Stomach (tissue), 9 donors: Measurements from ENCODE around the gene NUP93. TPM values are rescaled to one million over a fixed set of nuclear protein-coding genes. Genes with fewer than 3 reads are reported as not detected.

ENCODE experiments used
- DNase-seq, 2 donors: peaks; one replicate each; pipeline versions ENCODE4 v3.0.0 to v3.0.0-alpha.2; 2013 to 2019
- H3K27ac ChIP-seq, 5 donors: fragments of 200-600 bp in 4 of 5; sonication (generic) in 4 of 5; one replicate each; pipeline ENCODE4 v1.5.1; 2013 to 2019; ENCODE audit warnings: mild to moderate bottlenecking in 1 of 5, moderate library complexity in 1 of 5
- H3K27me3 ChIP-seq, 3 donors: fragments of 200-600 bp; sonication (generic); one replicate each; pipeline ENCODE4 v1.5.1; 2017 to 2019; ENCODE audit warnings: mixed run types in 1 of 3
- H3K36me3 ChIP-seq, 4 donors: fragments of 200-600 bp; sonication (generic); 1 replicate in 3 of 4; 2 replicates in 1 of 4; pipeline ENCODE4 v1.5.1; 2016 to 2019
- H3K4me1 ChIP-seq, 4 donors: fragments of 200-600 bp; sonication (generic); one replicate each; pipeline ENCODE4 v1.5.1; 2016 to 2019
- H3K4me3 ChIP-seq, 4 donors: fragments of 200-600 bp; sonication (generic) in 3 of 4; one replicate each; pipeline ENCODE4 v1.5.1; 2016 to 2019; ENCODE audit warnings: mild to moderate bottlenecking in 1 of 4
- H3K9me3 ChIP-seq, 4 donors: fragments of 200-600 bp; sonication (generic); one replicate each; pipeline ENCODE4 v1.5.1; 2016 to 2019
- CTCF ChIP-seq, 7 experiments: fragments of 450-650 bp in 4 of 7; fragments of 200-600 bp in 3 of 7; sonication (generic) in 3 of 7; IDR thresholded peaks; one replicate each; pipeline ENCODE4 v1.5.1; 2016 to 2019; ENCODE audit warnings: antibody characterized with exemption in 7 of 7, control low read depth in 2 of 7, mild to moderate bottlenecking in 1 of 7
- EP300 ChIP-seq: sonication (generic); formaldehyde crosslinking; IDR thresholded peaks from one replicate; pipeline ENCODE4 v1.6.1; 2017; ENCODE audit warnings: antibody characterized with exemption
- POLR2A ChIP-seq, 4 donors: fragments of 450-650 bp; IDR thresholded peaks; one replicate each; pipeline ENCODE4 v1.6.1; 2016; ENCODE audit warnings: antibody characterized with exemption in 4 of 4, control low read depth in 2 of 4, mild to moderate bottlenecking in 1 of 4, moderate library complexity in 1 of 4
- POLR2AphosphoS5 ChIP-seq, 3 donors: sonication (generic); formaldehyde crosslinking; IDR thresholded peaks; one replicate each; pipeline ENCODE4 v1.6.1; 2016; ENCODE audit warnings: antibody characterized with exemption in 3 of 3
- whole genome bisulfite sequencing, 5 donors: extraction: QIAGEN DNeasy Blood & Tissue Kit in 3 of 5; methylation state at CpG; one replicate each; pipeline versions ENCODE4 v1.1.5 to v1.1.7; 2013 to 2018; 5-methylcytosine and 5-hydroxymethylcytosine counted together
- intact Hi-C: fragments of 100-400 bp; cut with DNase I; formaldehyde crosslinking; loops from one replicate; pipeline ENCODE4 v1.15.1; 2023; ENCODE audit warnings: low total_unique reads
- polyA plus RNA-seq, 3 donors: library from polyadenylated mRNA; stranded (reverse); fragments of 200-250 nt; gene quantifications; one replicate each; pipeline ENCODE4 v1.2.3, GENCODE V29; 2013
- total RNA-seq, 5 donors: library from RNA; depleted of rRNA; stranded (reverse); fragments of >200 nt; gene quantifications; one replicate each; pipeline versions ENCODE4 v1.1.0 to v1.2.3, GENCODE V29; 2014 to 2016
- donor health status: healthy with polysubstance abuse.
- donor health status: Bipolar disorder and iron deficiency.
- donor health status: healthy.

The NUP93 gene
- total and polyA plus RNA-seq, 8 donors, result 26.7 to 184 (median 47.2) TPM

GRCh38 chr16:56851671-56852400 lies 121.9 kb downstream of the NUP93 start:
- Histone ChIP-seq H3K27me3 (no peaks in the 10 kb centered on the region), H3K27ac (no peak overlapping the region), H3K9me3 (no peaks in the 10 kb centered on the region), H3K36me3 (no peaks in the 10 kb centered on the region), H3K4me3 (no peak overlapping the region), H3K4me1 (peaks cover 0 to 17% (median 8%) of the 10 kb centered on the region in 4 donors)
- intact Hi-C loops, result no loop called here
- DNase-seq, result no peak
- TF ChIP-seq POLR2A (IDR thresholded peaks at IDR 0.05) (no peak), POLR2AphosphoS5 (IDR thresholded peaks at IDR 0.05) (no peak), CTCF (IDR thresholded peaks at IDR 0.05) (no peak), EP300 (no peak)
- 58 to 67% (median 64%) methylated on average over 8 of the region's 8 CpGs for WGBS, 5 donors

- no peaks in the 10 kb centered on the region for H3K27me3 ChIP-seq
- intact Hi-C loops, result no loop called here
- H3K27ac ChIP-seq, result no peak overlapping the region
- no peaks in the 10 kb centered on the region for H3K9me3 ChIP-seq
- H3K4me1 ChIP-seq, result peaks cover 0 to 17% (median 8%) of the 10 kb centered on the region in 4 donors
- H3K4me3 ChIP-seq, result no peak overlapping the region
- TF ChIP-seq CTCF (IDR thresholded peaks at IDR 0.05) (no peak), EP300 (no peak)
- 51 to 78% (median 66%) methylated on average over 3 of the region's 3 CpGs for WGBS, 5 donors
- H3K36me3 ChIP-seq, result no peaks in the 10 kb centered on the region
- DNase-seq, result no peak
Measured at GRCh38 chr16:56852401-56852730, 122.4 kb downstream of the NUP93 start.

- Histone ChIP-seq H3K27ac (no peak overlapping the region), H3K27me3 (no peaks in the 10 kb centered on the region), H3K4me1 (peaks cover 0 to 17% (median 6%) of the 10 kb centered on the region in 4 donors), H3K36me3 (no peaks in the 10 kb centered on the region), H3K9me3 (no peaks in the 10 kb centered on the region), H3K4me3 (no peak overlapping the region)
- no peak for DNase-seq
- WGBS, 5 donors, result 93 to 98% (median 97%) methylated on average over 11 of the region's 11 CpGs
- intact Hi-C loops, result no loop called here
- TF ChIP-seq POLR2AphosphoS5 (IDR thresholded peaks at IDR 0.05) (no peak), POLR2A (IDR thresholded peaks at IDR 0.05) (no peak), EP300 (no peak), CTCF (IDR thresholded peaks at IDR 0.05) (no peak)
Measured at GRCh38 chr16:56852968-56853367, 123.0 kb downstream of the NUP93 start.

GRCh38 chr16:56855201-56855600 lies 125.3 kb downstream of the NUP93 start:
- no peaks in the 10 kb centered on the region for H3K9me3 ChIP-seq
- no peaks in the 10 kb centered on the region for H3K27me3 ChIP-seq
- peaks cover 0 to 2% (median 0%) of the 10 kb centered on the region in 4 donors for H3K4me1 ChIP-seq
- no peak overlapping the region for H3K4me3 ChIP-seq
- WGBS, 5 donors, result 93 to 98% (median 94%) methylated on average over 6 of the region's 6 CpGs
- DNase-seq, result no peak
- no peaks in the 10 kb centered on the region for H3K36me3 ChIP-seq
- no peak overlapping the region for H3K27ac ChIP-seq
- intact Hi-C loops, result no loop called here
- TF ChIP-seq POLR2A (IDR thresholded peaks at IDR 0.05) (no peak), POLR2AphosphoS5 (IDR thresholded peaks at IDR 0.05) (no peak), CTCF (IDR thresholded peaks at IDR 0.05) (no peak), EP300 (no peak)
